ENCODE data around the gene ATXN7L3B. TPM values are rescaled to one million over a fixed set of nuclear protein-coding genes. Genes with fewer than 3 reads are reported as not detected.

The ATXN7L3B gene, protein sequence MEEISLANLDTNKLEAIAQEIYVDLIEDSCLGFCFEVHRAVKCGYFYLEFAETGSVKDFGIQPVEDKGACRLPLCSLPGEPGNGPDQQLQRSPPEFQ
- 46.6 and 47.0 TPM in 2 replicates for total RNA-seq
- 30.7 and 33.1 TPM in 2 replicates for polyA plus RNA-seq

- no peaks in the 10 kb centered on the region for H3K27me3 ChIP-seq
- H3K79me2 ChIP-seq: peaks cover 49% of the 10 kb centered on the region
- peaks cover 29% of the 10 kb centered on the region for H3K4me1 ChIP-seq (ENCODE audit: insufficient read depth)
- peak within 1 kb of the TSS; percentile 100 for H2AFZ ChIP-seq
- DNase-seq (ENCODE audit: low spot score): peak; percentile 97
- WGBS (ENCODE audit: low lambda C conversion rate, missing lambda C conversion rate): under 1% methylated on average over 49 of the region's 49 CpGs
- H3K4me3 ChIP-seq: peak within 1 kb of the TSS; percentile 34
- no peaks in the 10 kb centered on the region for H3K9me3 ChIP-seq (ENCODE audit: low read depth)
- TF ChIP-seq CTCF (IDR thresholded peaks at IDR 0.05; ENCODE audit: poor library complexity) (no peak), EZH2phosphoT487 (IDR thresholded peaks at IDR 0.05; ENCODE audit: low read depth, severe bottlenecking, unreplicated experiment) (no peak), EZH2 (IDR thresholded peaks at IDR 0.05; ENCODE audit: borderline replicate concordance) (no peak)
- peaks cover 42% of the 10 kb centered on the region for H4K20me1 ChIP-seq (ENCODE audit: insufficient read depth, poor library complexity, severe bottlenecking)
- H3K36me3 ChIP-seq (replicated peaks; ENCODE audit: insufficient read depth, low read depth): no peaks in the 10 kb centered on the region
- peak within 1 kb of the TSS; percentile 98 for H3K4me2 ChIP-seq
- no peaks in the 10 kb centered on the region for H3K9me2 ChIP-seq (replicated peaks; ENCODE audit: insufficient read depth)
- peak within 1 kb of the TSS; percentile 98 for H3K27ac ChIP-seq
Observed at GRCh38 chr12:74537707-74538385, at the start of gene ATXN7L3B. TSS of gene ATXN7L3B (plus strand) at chr12:74537835. CDS start at chr12:74538113, 278 bp downstream.

- H3K27ac ChIP-seq: no peak overlapping the region
- TF ChIP-seq EZH2phosphoT487 (IDR thresholded peaks at IDR 0.05; ENCODE audit: low read depth, severe bottlenecking, unreplicated experiment): no peak
- TF ChIP-seq CTCF (IDR thresholded peaks at IDR 0.05; ENCODE audit: poor library complexity): no peak
- no peak for TF ChIP-seq EZH2 (IDR thresholded peaks at IDR 0.05; ENCODE audit: borderline replicate concordance)
- H3K4me1 ChIP-seq (ENCODE audit: insufficient read depth): no peaks in the 10 kb centered on the region
- H3K9me3 ChIP-seq (ENCODE audit: low read depth): no peaks in the 10 kb centered on the region
- no peaks in the 10 kb centered on the region for H3K27me3 ChIP-seq
- H3K79me2 ChIP-seq: no peaks in the 10 kb centered on the region
- H2AFZ ChIP-seq: no peak overlapping the region
- H4K20me1 ChIP-seq (ENCODE audit: insufficient read depth, poor library complexity, severe bottlenecking): no peaks in the 10 kb centered on the region
- no peaks in the 10 kb centered on the region for H3K9me2 ChIP-seq (replicated peaks; ENCODE audit: insufficient read depth)
- H3K4me3 ChIP-seq: no peak overlapping the region
- DNase-seq (ENCODE audit: low spot score): no peak
- no peak overlapping the region for H3K4me2 ChIP-seq
- WGBS (ENCODE audit: low lambda C conversion rate, missing lambda C conversion rate): 85% methylated on average over 1 of the region's 1 CpG
- H3K36me3 ChIP-seq (replicated peaks; ENCODE audit: insufficient read depth, low read depth): no peaks in the 10 kb centered on the region
Observed at GRCh38 chr12:74488134-74488533, 49.5 kb upstream of the ATXN7L3B start.

DNA sequence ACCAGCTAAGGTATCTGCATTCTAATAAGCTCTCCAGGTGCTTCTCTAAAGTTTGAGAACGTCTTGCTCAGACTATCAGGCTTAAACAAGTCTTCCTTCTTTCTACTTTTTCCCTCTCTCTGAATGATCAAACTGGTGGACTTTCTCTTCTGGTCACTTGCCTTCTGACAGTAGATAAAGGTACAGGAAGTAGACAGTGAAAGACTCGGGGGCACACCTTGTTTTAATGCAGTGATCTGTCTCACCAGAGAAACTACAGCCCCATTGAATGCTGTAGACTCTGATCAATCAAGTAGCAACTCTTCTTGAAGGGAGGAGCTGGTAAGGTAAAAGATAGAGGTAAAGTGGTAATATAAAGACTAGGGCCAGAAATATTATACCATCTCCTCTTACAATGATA is 48.1 kb upstream of the ATXN7L3B start:
- H3K27ac ChIP-seq: no peak overlapping the region
- H3K9me2 ChIP-seq (replicated peaks; ENCODE audit: insufficient read depth): no peaks in the 10 kb centered on the region
- WGBS (ENCODE audit: low lambda C conversion rate, missing lambda C conversion rate): 61% methylated on average over 2 of the region's 2 CpGs
- H3K4me1 ChIP-seq (ENCODE audit: insufficient read depth): no peaks in the 10 kb centered on the region
- H2AFZ ChIP-seq: no peak overlapping the region
- no peaks in the 10 kb centered on the region for H4K20me1 ChIP-seq (ENCODE audit: insufficient read depth, poor library complexity, severe bottlenecking)
- no peak for DNase-seq (ENCODE audit: low spot score)
- H3K36me3 ChIP-seq (replicated peaks; ENCODE audit: insufficient read depth, low read depth): no peaks in the 10 kb centered on the region
- H3K9me3 ChIP-seq (ENCODE audit: low read depth): no peaks in the 10 kb centered on the region
- H3K4me3 ChIP-seq: no peak overlapping the region
- H3K27me3 ChIP-seq: no peaks in the 10 kb centered on the region
- no peak for TF ChIP-seq CTCF (IDR thresholded peaks at IDR 0.05; ENCODE audit: poor library complexity)
- no peak for TF ChIP-seq EZH2phosphoT487 (IDR thresholded peaks at IDR 0.05; ENCODE audit: low read depth, severe bottlenecking, unreplicated experiment)
- no peak for TF ChIP-seq EZH2 (IDR thresholded peaks at IDR 0.05; ENCODE audit: borderline replicate concordance)
- no peaks in the 10 kb centered on the region for H3K79me2 ChIP-seq
- no peak overlapping the region for H3K4me2 ChIP-seq
